ENCODE measurements around the gene S100A7A.
A peak's percentile ranks its signal among the peaks of the same experiment; 100 is the strongest.

Gene S100A7A

GRCh38 chr1:153397924-153398651, 18.2 kb upstream of the S100A7A start:
- ATAC-seq = no peak
- TF ChIP-seq, protein P1, sequence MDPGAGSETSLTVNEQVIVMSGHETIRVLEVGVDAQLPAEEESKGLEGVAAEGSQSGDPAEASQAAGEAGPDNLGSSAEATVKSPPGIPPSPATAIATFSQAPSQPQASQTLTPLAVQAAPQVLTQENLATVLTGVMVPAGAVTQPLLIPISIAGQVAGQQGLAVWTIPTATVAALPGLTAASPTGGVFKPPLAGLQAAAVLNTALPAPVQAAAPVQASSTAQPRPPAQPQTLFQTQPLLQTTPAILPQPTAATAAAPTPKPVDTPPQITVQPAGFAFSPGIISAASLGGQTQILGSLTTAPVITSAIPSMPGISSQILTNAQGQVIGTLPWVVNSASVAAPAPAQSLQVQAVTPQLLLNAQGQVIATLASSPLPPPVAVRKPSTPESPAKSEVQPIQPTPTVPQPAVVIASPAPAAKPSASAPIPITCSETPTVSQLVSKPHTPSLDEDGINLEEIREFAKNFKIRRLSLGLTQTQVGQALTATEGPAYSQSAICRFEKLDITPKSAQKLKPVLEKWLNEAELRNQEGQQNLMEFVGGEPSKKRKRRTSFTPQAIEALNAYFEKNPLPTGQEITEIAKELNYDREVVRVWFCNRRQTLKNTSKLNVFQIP (CRISPR knock-in tag; IDR thresholded peaks at IDR 0.05; ENCODE audit: borderline replicate concordance, low read depth) = no peak
- TF ChIP-seq PPARA (CRISPR knock-in tag; IDR thresholded peaks at IDR 0.05; ENCODE audit: borderline replicate concordance) = no peak

DNA sequence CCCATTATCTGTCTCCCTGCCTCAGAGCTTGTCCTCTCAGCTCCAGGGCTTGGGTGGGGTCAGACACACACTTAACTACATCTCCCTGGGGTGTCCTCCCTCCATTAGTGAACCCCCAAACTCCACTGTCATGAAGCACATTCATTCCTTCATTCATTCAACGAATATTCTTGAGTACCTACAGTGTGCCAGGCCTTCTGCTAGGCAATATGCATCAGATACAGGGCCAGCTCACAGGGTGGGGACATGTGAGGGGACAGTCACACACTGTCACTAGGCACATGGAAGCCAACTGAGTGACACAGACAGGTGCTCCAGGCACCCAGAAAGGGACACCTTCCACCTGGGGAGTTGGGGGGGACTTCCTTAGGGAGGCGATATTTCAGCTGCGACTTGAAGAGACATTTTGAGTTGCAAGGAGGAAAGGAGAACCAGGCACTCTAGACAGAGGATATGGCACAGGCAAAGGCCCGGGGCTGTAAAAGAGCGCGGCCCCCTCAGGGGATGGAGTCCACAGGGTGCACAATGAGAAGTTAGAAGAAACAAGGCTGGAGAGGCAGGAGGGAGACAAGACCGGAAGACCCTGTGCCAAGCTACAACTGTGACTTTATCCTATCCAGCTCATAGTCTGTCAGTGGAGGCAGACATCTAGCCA, 16.8 kb upstream of the S100A7A start:
- no peak for ATAC-seq
- TF ChIP-seq GLIS3 (CRISPR knock-in tag; IDR thresholded peaks at IDR 0.05) = no peak
- no peak for TF ChIP-seq TSHZ2 (CRISPR knock-in tag; IDR thresholded peaks at IDR 0.05)
- TF ChIP-seq TCF4 (CRISPR knock-in tag; IDR thresholded peaks at IDR 0.05; ENCODE audit: borderline replicate concordance) = no peak
- TF ChIP-seq RARB (CRISPR knock-in tag; IDR thresholded peaks at IDR 0.05) = no peak
- TF ChIP-seq, protein P2, sequence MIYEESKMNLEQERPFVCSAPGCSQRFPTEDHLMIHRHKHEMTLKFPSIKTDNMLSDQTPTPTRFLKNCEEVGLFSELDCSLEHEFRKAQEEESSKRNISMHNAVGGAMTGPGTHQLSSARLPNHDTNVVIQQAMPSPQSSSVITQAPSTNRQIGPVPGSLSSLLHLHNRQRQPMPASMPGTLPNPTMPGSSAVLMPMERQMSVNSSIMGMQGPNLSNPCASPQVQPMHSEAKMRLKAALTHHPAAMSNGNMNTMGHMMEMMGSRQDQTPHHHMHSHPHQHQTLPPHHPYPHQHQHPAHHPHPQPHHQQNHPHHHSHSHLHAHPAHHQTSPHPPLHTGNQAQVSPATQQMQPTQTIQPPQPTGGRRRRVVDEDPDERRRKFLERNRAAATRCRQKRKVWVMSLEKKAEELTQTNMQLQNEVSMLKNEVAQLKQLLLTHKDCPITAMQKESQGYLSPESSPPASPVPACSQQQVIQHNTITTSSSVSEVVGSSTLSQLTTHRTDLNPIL (CRISPR knock-in tag; IDR thresholded peaks at IDR 0.05; ENCODE audit: low read depth) = no peak
- no peak for TF ChIP-seq OSR1 (CRISPR knock-in tag; IDR thresholded peaks at IDR 0.05)
- TF ChIP-seq CSDC2 (CRISPR knock-in tag; IDR thresholded peaks at IDR 0.05) = no peak
- no peak for TF ChIP-seq ISL1 (CRISPR knock-in tag; IDR thresholded peaks at IDR 0.05)
- TF ChIP-seq ZFP3 (CRISPR knock-in tag; IDR thresholded peaks at IDR 0.05) = no peak
- no peak for TF ChIP-seq ARNTL (CRISPR knock-in tag; IDR thresholded peaks at IDR 0.05; ENCODE audit: borderline replicate concordance, low read depth)
- TF ChIP-seq BACH2 (CRISPR knock-in tag; IDR thresholded peaks at IDR 0.05; ENCODE audit: borderline replicate concordance) = no peak
- no peak for TF ChIP-seq TOX (CRISPR knock-in tag; IDR thresholded peaks at IDR 0.05; ENCODE audit: borderline replicate concordance)
- no peak for TF ChIP-seq ZNF70 (CRISPR knock-in tag; IDR thresholded peaks at IDR 0.05)
- TF ChIP-seq, protein P3, sequence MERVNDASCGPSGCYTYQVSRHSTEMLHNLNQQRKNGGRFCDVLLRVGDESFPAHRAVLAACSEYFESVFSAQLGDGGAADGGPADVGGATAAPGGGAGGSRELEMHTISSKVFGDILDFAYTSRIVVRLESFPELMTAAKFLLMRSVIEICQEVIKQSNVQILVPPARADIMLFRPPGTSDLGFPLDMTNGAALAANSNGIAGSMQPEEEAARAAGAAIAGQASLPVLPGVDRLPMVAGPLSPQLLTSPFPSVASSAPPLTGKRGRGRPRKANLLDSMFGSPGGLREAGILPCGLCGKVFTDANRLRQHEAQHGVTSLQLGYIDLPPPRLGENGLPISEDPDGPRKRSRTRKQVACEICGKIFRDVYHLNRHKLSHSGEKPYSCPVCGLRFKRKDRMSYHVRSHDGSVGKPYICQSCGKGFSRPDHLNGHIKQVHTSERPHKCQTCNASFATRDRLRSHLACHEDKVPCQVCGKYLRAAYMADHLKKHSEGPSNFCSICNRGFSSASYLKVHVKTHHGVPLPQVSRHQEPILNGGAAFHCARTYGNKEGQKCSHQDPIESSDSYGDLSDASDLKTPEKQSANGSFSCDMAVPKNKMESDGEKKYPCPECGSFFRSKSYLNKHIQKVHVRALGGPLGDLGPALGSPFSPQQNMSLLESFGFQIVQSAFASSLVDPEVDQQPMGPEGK (CRISPR knock-in tag; IDR thresholded peaks at IDR 0.05; ENCODE audit: borderline replicate concordance) = no peak
- TF ChIP-seq, protein P4, sequence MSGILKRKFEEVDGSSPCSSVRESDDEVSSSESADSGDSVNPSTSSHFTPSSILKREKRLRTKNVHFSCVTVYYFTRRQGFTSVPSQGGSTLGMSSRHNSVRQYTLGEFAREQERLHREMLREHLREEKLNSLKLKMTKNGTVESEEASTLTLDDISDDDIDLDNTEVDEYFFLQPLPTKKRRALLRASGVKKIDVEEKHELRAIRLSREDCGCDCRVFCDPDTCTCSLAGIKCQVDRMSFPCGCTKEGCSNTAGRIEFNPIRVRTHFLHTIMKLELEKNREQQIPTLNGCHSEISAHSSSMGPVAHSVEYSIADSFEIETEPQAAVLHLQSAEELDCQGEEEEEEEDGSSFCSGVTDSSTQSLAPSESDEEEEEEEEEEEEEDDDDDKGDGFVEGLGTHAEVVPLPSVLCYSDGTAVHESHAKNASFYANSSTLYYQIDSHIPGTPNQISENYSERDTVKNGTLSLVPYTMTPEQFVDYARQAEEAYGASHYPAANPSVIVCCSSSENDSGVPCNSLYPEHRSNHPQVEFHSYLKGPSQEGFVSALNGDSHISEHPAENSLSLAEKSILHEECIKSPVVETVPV (CRISPR knock-in tag; IDR thresholded peaks at IDR 0.05) = no peak
- no peak for TF ChIP-seq ZFP30 (CRISPR knock-in tag; IDR thresholded peaks at IDR 0.05)

DNA sequence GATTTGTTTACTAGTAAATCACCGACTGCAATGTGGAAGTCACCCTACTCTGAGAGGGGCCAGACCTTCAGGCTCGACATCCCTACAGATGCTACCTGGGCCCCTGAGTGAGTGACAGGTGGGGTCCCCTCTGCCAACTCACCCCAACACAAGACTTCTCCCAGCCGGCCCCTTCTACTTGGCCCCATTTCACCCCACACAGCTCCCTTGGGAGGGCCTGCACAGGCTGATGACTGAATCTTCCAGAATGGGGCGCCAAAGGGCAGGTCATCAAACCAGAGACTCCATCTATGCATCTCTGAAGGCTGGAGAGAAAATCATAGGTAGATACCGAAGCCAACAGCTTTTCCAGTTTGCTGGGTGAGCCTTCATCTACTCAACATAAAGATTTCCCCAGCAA, 16.1 kb upstream of the S100A7A start:
- ATAC-seq = peak; percentile 40; the same call in 2 of the 3 replicates
- TF ChIP-seq OSR1 (CRISPR knock-in tag; IDR thresholded peaks at IDR 0.05) = no peak
- no peak for TF ChIP-seq TOX (CRISPR knock-in tag; IDR thresholded peaks at IDR 0.05; ENCODE audit: borderline replicate concordance)
- TF ChIP-seq ZFP30 (CRISPR knock-in tag; IDR thresholded peaks at IDR 0.05) = no peak
- no peak for TF ChIP-seq ZNF70 (CRISPR knock-in tag; IDR thresholded peaks at IDR 0.05)
- no peak for TF ChIP-seq BACH2 (CRISPR knock-in tag; IDR thresholded peaks at IDR 0.05; ENCODE audit: borderline replicate concordance)
- no peak for TF ChIP-seq TCF4 (CRISPR knock-in tag; IDR thresholded peaks at IDR 0.05; ENCODE audit: borderline replicate concordance)
- TF ChIP-seq TSHZ2 (CRISPR knock-in tag; IDR thresholded peaks at IDR 0.05) = no peak
- no peak for TF ChIP-seq GLIS3 (CRISPR knock-in tag; IDR thresholded peaks at IDR 0.05)
- no peak for TF ChIP-seq CSDC2 (CRISPR knock-in tag; IDR thresholded peaks at IDR 0.05)
- no peak for TF ChIP-seq ZNF565 (CRISPR knock-in tag; conservative IDR thresholded peaks at IDR 0.05; ENCODE audit: low read depth)
- TF ChIP-seq, protein P1 (CRISPR knock-in tag; IDR thresholded peaks at IDR 0.05; ENCODE audit: borderline replicate concordance, low read depth) = no peak
- TF ChIP-seq ARNTL (CRISPR knock-in tag; IDR thresholded peaks at IDR 0.05; ENCODE audit: borderline replicate concordance, low read depth) = no peak
- TF ChIP-seq ESRRG (CRISPR knock-in tag; IDR thresholded peaks at IDR 0.05) = no peak

Data from SK-N-SH treated with all-trans-retinoic acid at 6 μM for 48 hours (cell line).